K562 (cell line): ENCODE data around the gene TBC1D2B. TPM values are rescaled to one million over a fixed set of nuclear protein-coding genes. Genes with fewer than 3 reads are reported as not detected.

ENCODE experiments used
- ATAC-seq: fragments of 200-7000 bp; cut with Tn5 transposase; 3 replicates; pipeline ENCODE4 v1.9.1; 2020; ENCODE audit warnings: moderate library complexity
- BruUV-seq: library from RNA; stranded (reverse); fragments of 400-500 nt; replicated peaks from 2 replicates; lab custom pipeline; 2021; lab: Mats Ljungman, UMichigan
- CTCF ChIA-PET: fragments of 300-600 bp; formaldehyde crosslinking; extraction: SDS; loops from one replicate; lab custom pipeline; 2021; ENCODE audit warnings: low intra/inter-chr PET ratio; lab: Yijun Ruan, JAX
- POLR2A ChIA-PET: fragments of 300-600, 350-650 bp; sonication (Branson Sonifier 250); formaldehyde crosslinking; extraction: SDS; loops from one replicate; lab custom pipeline; 2021; ENCODE audit warnings: antibody characterized with exemption, inconsistent platforms; lab: Yijun Ruan, JAX
- DNase-seq, 4 experiments: peaks; one replicate each; pipeline versions ENCODE4 v3.0.0 to v3.0.0-alpha.2; 2011 to 2018; ENCODE audit warnings: low spot score in 3 of 4, mixed read lengths in 3 of 4; ENCODE audit errors: extremely low read depth in 1 of 4
- FAIRE-seq: peaks from 2 replicates; lab custom pipeline; 2011; peaks lifted over from hg19 to GRCh38; lab: Jason Lieb, UNC
- H2AFZ ChIP-seq: 2 replicates; pipeline ENCODE4 v1.6.0; 2011; ENCODE audit warnings: low read depth, low read length, control low read depth, inconsistent platforms
- H3K27ac ChIP-seq: fragments of 200-600 bp; 3 replicates; pipeline ENCODE4 v1.8.0; 2011; ENCODE audit warnings: low read depth, mild to moderate bottlenecking, control low read depth, inconsistent platforms, low read length, moderate library complexity, mixed read lengths; ENCODE audit errors: extremely low read depth
- H3K27me3 ChIP-seq, 2 experiments: fragments of 300-600 bp in 1 of 2; 2 replicates in 1 of 2; 3 replicates in 1 of 2; pipeline versions ENCODE4 v1.6.0 to v1.8.0; 2011; ENCODE audit warnings: inconsistent platforms in 2 of 2, low read length in 2 of 2, mild to moderate bottlenecking in 1 of 2, mixed read lengths in 1 of 2, moderate library complexity in 1 of 2; ENCODE audit not compliant: control insufficient read depth in 2 of 2, insufficient read depth in 2 of 2
- H3K36me3 ChIP-seq: fragments of 300-600 bp; 3 replicates; pipeline ENCODE4 v1.8.0; 2011; ENCODE audit warnings: mild to moderate bottlenecking, low read length, inconsistent platforms; ENCODE audit not compliant: control insufficient read depth, insufficient read depth
- H3K4me1 ChIP-seq, 2 experiments: fragments of 200-600 bp in 1 of 2; replicated peaks in 1 of 2; 2 replicates in 1 of 2; 3 replicates in 1 of 2; pipeline versions ENCODE4 v1.5.1 to v1.8.0; 2011; ENCODE audit warnings: inconsistent platforms in 2 of 2, low read length in 2 of 2, mild to moderate bottlenecking in 1 of 2, mixed read lengths in 1 of 2, moderate library complexity in 1 of 2; ENCODE audit not compliant: control insufficient read depth in 2 of 2, insufficient read depth in 2 of 2
- H3K4me2 ChIP-seq: 2 replicates; pipeline ENCODE4 v1.6.1; 2011; ENCODE audit warnings: low read length, control low read depth, inconsistent platforms, mixed read lengths; ENCODE audit not compliant: insufficient read depth
- H3K4me3 ChIP-seq: fragments of 200-600 bp; sonication (generic), shearing (Covaris generic); 2 replicates; pipeline ENCODE4 v1.5.1; 2016; ENCODE audit warnings: control low read depth, inconsistent platforms
- H3K79me2 ChIP-seq: fragments of 200-600 bp; 3 replicates; pipeline ENCODE4 v1.8.0; 2011; ENCODE audit warnings: low read length, inconsistent platforms; ENCODE audit not compliant: control insufficient read depth, insufficient read depth
- H3K9ac ChIP-seq, 2 experiments: 2 replicates each; pipeline versions ENCODE4 v1.6.0 to v1.6.1; 2011; ENCODE audit warnings: low read depth in 2 of 2, low read length in 2 of 2, control low read depth in 1 of 2, inconsistent platforms in 1 of 2, mild to moderate bottlenecking in 1 of 2, mixed read lengths in 1 of 2; ENCODE audit not compliant: insufficient read depth in 1 of 2
- H3K9me1 ChIP-seq: one replicate; pipeline ENCODE4 v1.6.0; 2011; ENCODE audit warnings: inconsistent platforms, mild to moderate bottlenecking, low read length, moderate library complexity; ENCODE audit not compliant: control insufficient read depth, insufficient read depth
- H3K9me3 ChIP-seq: replicated peaks from 2 replicates; pipeline ENCODE4 v1.5.1; 2011; ENCODE audit warnings: low read depth, low read length, inconsistent platforms; ENCODE audit not compliant: control insufficient read depth, insufficient read depth
- H4K20me1 ChIP-seq: replicated peaks from 2 replicates; pipeline ENCODE4 v1.6.1; 2011; ENCODE audit warnings: low read length, inconsistent platforms, mixed read lengths; ENCODE audit not compliant: control insufficient read depth, insufficient read depth
- CBX2 ChIP-seq: fragments of 200-600 bp; sonication (generic); IDR thresholded peaks from one replicate; pipeline ENCODE4 v1.6.1; 2012; ENCODE audit warnings: mild to moderate bottlenecking, low read length, inconsistent platforms; ENCODE audit not compliant: insufficient read depth, poor library complexity, severe bottlenecking
- CHD2 ChIP-seq: IDR thresholded peaks from 2 replicates; pipeline ENCODE4 v1.6.1; 2011; ENCODE audit warnings: low read depth, low read length
- GATA2 ChIP-seq: sonication (generic); formaldehyde crosslinking; IDR thresholded peaks from 2 replicates; pipeline ENCODE4 v1.4.0; 2020; ENCODE audit warnings: mild to moderate bottlenecking, missing genetic modification reagents
- RBM22 ChIP-seq: fragments of 200-400 bp; formaldehyde crosslinking; IDR thresholded peaks from 2 replicates; pipeline ENCODE4 v1.6.1; 2018; ENCODE audit warnings: low read length, low read depth; ENCODE audit not compliant: poor library complexity, severe bottlenecking
- ZKSCAN1 ChIP-seq: fragments of 150-350 bp; IDR thresholded peaks from 2 replicates; pipeline ENCODE4 v1.6.1; 2016; ENCODE audit warnings: low read depth, low read length
- ZNF239 ChIP-seq: fragments of 250-450 bp; sonication (Bioruptor Pico); IDR thresholded peaks from 2 replicates; pipeline ENCODE4 v1.4.0; 2020; ENCODE audit warnings: mild to moderate bottlenecking
- ZNF584 ChIP-seq: fragments of 200-800 bp; sonication (Bioruptor generic); IDR thresholded peaks from 2 replicates; pipeline ENCODE4 v1.6.1; 2016; ENCODE audit warnings: low read depth, mild to moderate bottlenecking, missing genetic modification characterization, missing compliant biosample characterization
- in situ Hi-C: fragments of 300-500 bp; cut with MboI; formaldehyde crosslinking; loops from 4 replicates; pipeline ENCODE4 v1.15.0; 2018; ENCODE audit warnings: inconsistent platforms, mixed read lengths
- intact Hi-C: fragments of 100-400 bp; cut with micrococcal nuclease; formaldehyde crosslinking; loops from 2 replicates; pipeline ENCODE4 v1.14.2; 2022
- polyA plus RNA-seq, 8 experiments: library from polyadenylated mRNA; depleted of rRNA in 4 of 8; stranded (reverse) in 5 of 8; unstranded in 3 of 8; fragments of >200 nt; fragmentation: Nextera tagmentation in 2 of 8; fragmentation: Illumina TruSeq in 1 of 8; extraction: Ambion mirVana in 2 of 8; extraction: Trizol in 1 of 8; gene quantifications; 2 replicates each; pipeline versions ENCODE4 v1.2.1 to v1.2.3, GENCODE V29; 2011 to 2014; ENCODE audit warnings: inconsistent platforms in 1 of 8, missing spikeins in 1 of 8
- total RNA-seq, 7 experiments: library from RNA; depleted of rRNA in 6 of 7; stranded (reverse); fragments of >200 nt in 6 of 7; fragmentation: Illumina TruSeq in 2 of 7; extraction: Trizol in 2 of 7; gene quantifications; 2 replicates each; pipeline versions ENCODE4 v1.2.1 to v1.2.3, GENCODE V29; 2011 to 2021; ENCODE audit warnings: low replicate concordance in 1 of 7

The TBC1D2B gene
- total and polyA plus RNA-seq, 9 of the 15 experiments (the other 6 are each of a cell fraction or from before 2014, with no cell fraction given), result 0.15 to 16.3 (median 8.9) TPM

GRCh38 chr15:78063217-78063616, 14.3 kb downstream of the TBC1D2B start:
- no peak for FAIRE-seq
- DNase-seq, result no peak
- POLR2A ChIA-PET, result interaction anchor here (1.2 to 2.0 kb wide), 2 partner anchors 10 to 21 kb away, joined by 3 to 7 read pairs; no protein-coding TSS in a partner anchor
- H3K27me3 ChIP-seq, result no peaks in the 10 kb centered on the region
- H3K27ac ChIP-seq, result no peak overlapping the region
- no peaks in the 10 kb centered on the region for H3K36me3 ChIP-seq
- H2AFZ ChIP-seq, result no peak overlapping the region
- H3K4me1 ChIP-seq, result peaks cover 0 to 16% of the 10 kb centered on the region in 2 experiments; a peak in 4 of 5 replicates
- peaks cover 14% of the 10 kb centered on the region; the same call in 1 of the 3 replicates for H3K79me2 ChIP-seq
- TF ChIP-seq ZNF584 (CRISPR knock-in tag), result no peak
- no peak for TF ChIP-seq ZNF239 (CRISPR knock-in tag)
- TF ChIP-seq CBX2, result no peak
- no peak for TF ChIP-seq CHD2
- TF ChIP-seq RBM22, result no peak
- TF ChIP-seq GATA2, result no peak
- TF ChIP-seq ZKSCAN1, result no peak
- H3K9me3 ChIP-seq, result no peaks in the 10 kb centered on the region
- H3K9me1 ChIP-seq, result no peaks in the 10 kb centered on the region
- no peak for ATAC-seq
- no TSS peak for BruUV-seq
- in situ Hi-C loops, result no loop called here
- no peak overlapping the region for H3K4me3 ChIP-seq
- CTCF ChIA-PET, result no interaction called here
- H4K20me1 ChIP-seq, result peaks cover 13% of the 10 kb centered on the region
- no peak overlapping the region for H3K4me2 ChIP-seq
- H3K9ac ChIP-seq, result no peak overlapping the region
- intact Hi-C loops, result no loop called here
